WTC11 (cell line): ENCODE data around the gene MTHFD1L.

Experiments
- CTCF ChIP-seq: fragments of 200-600 bp; IDR thresholded peaks from 2 replicates; pipeline ENCODE4 v1.8.0; 2022; ENCODE audit warnings: antibody characterized with exemption
- NR2C2 ChIP-seq: sonication (generic); formaldehyde crosslinking; IDR thresholded peaks from 2 replicates; pipeline ENCODE4 v1.8.0; 2022; ENCODE audit warnings: mild to moderate bottlenecking, missing genetic modification reagents

GRCh38 chr6:150977281-150977680 is 111.8 kb downstream of the MTHFD1L start:
- TF ChIP-seq NR2C2: no peak
- no peak for TF ChIP-seq CTCF
